Measurements from ENCODE around the gene RCBTB2. TPM values are rescaled to one million over a fixed set of nuclear protein-coding genes. Genes with fewer than 3 reads are reported as not detected.
"Not testable (repeated sequence)": the region's sequence is repeated elsewhere in the genome, so short reads cannot be mapped to it uniquely, and the experiment has no call there.

The RCBTB2 gene
- total RNA-seq, 2 donors from 2014 or later = 5.2 to 13.4 TPM

GRCh38 chr13:48475230-48475629 is 57.6 kb downstream of the RCBTB2 start:
- H3K36me3 ChIP-seq = no peaks in the 10 kb centered on the region
- no peaks in the 10 kb centered on the region for H3K27me3 ChIP-seq
- H3K4me3 ChIP-seq = no peak overlapping the region
- no peak for DNase-seq (ENCODE audit: low spot score)
- no peak overlapping the region for H3K27ac ChIP-seq
- H3K9me3 ChIP-seq = no peaks in the 10 kb centered on the region
- no peaks in the 10 kb centered on the region for H3K4me1 ChIP-seq
- no peak for TF ChIP-seq CTCF (IDR thresholded peaks at IDR 0.05)

GRCh38 chr13:48457578-48458242 is 75.2 kb downstream of the RCBTB2 start:
- peaks cover 34% of the 10 kb centered on the region for H3K36me3 ChIP-seq
- DNase-seq (ENCODE audit: low spot score) = no peak

GRCh38 chr13:48456546-48456945 is 76.3 kb downstream of the RCBTB2 start:
- DNase-seq (ENCODE audit: low spot score) = no peak
- TF ChIP-seq CTCF (IDR thresholded peaks at IDR 0.05) = no peak
- no peaks in the 10 kb centered on the region for H3K27me3 ChIP-seq
- no peaks in the 10 kb centered on the region for H3K4me1 ChIP-seq
- H3K4me3 ChIP-seq = no peak overlapping the region
- no peaks in the 10 kb centered on the region for H3K9me3 ChIP-seq
- H3K36me3 ChIP-seq = peaks cover 34% of the 10 kb centered on the region
- no peak overlapping the region for H3K27ac ChIP-seq

More at GRCh38 chr13:48457578-48458242, 75.2 kb downstream of the RCBTB2 start:
- TF ChIP-seq CTCF (IDR thresholded peaks at IDR 0.05) = no peak
- Histone ChIP-seq H3K4me1 (no peaks in the 10 kb centered on the region), H3K9me3 (no peaks in the 10 kb centered on the region), H3K27ac (no peak overlapping the region), H3K4me3 (no peak overlapping the region), H3K27me3 (no peaks in the 10 kb centered on the region)

- not testable (repeated sequence) for DNase-seq (ENCODE audit: low spot score); H3K4me1 ChIP-seq
These were observed 81.7 kb downstream of the RCBTB2 start for GRCh38 chr13:48451196-48451595.

GRCh38 chr13:48449656-48450055 is 83.2 kb downstream of the RCBTB2 start:
- Histone ChIP-seq H3K4me1 (no peaks in the 10 kb centered on the region), H3K27ac (no peak overlapping the region), H3K9me3 (no peaks in the 10 kb centered on the region), H3K36me3 (no peaks in the 10 kb centered on the region), H3K27me3 (no peaks in the 10 kb centered on the region), H3K4me3 (no peak overlapping the region)
- TF ChIP-seq CTCF (IDR thresholded peaks at IDR 0.05) = no peak
- DNase-seq (ENCODE audit: low spot score) = no peak

More at GRCh38 chr13:48451196-48451595, 81.7 kb downstream of the RCBTB2 start:
- H3K27ac ChIP-seq, H3K36me3 ChIP-seq, H3K4me3 ChIP-seq, H3K27me3 ChIP-seq, H3K9me3 ChIP-seq: not testable (repeated sequence)

- no peaks in the 10 kb centered on the region for H3K9me3 ChIP-seq
- H3K27me3 ChIP-seq = no peaks in the 10 kb centered on the region
- no peaks in the 10 kb centered on the region for H3K4me1 ChIP-seq
- no peaks in the 10 kb centered on the region for H3K36me3 ChIP-seq
- peak overlapping the region in 1 of 2 donors; percentile 6 for H3K27ac ChIP-seq
- H3K4me3 ChIP-seq = no peak overlapping the region
- TF ChIP-seq CTCF (IDR thresholded peaks at IDR 0.05) = no peak
- no peak for DNase-seq (ENCODE audit: low spot score)
These were observed 83.8 kb downstream of the RCBTB2 start for GRCh38 chr13:48448959-48449614.
